GM12801 (cell line): ENCODE results near the gene GH1.

Experiments used
- TF ChIP-seq, protein P1 (sequence below): IDR thresholded peaks from one replicate; pipeline ENCODE4 v1.5.1; 2011; ENCODE audit warnings: control low read depth; ENCODE audit not compliant: insufficient read length; ENCODE audit errors: extremely low read depth

Gene GH1

DNA sequence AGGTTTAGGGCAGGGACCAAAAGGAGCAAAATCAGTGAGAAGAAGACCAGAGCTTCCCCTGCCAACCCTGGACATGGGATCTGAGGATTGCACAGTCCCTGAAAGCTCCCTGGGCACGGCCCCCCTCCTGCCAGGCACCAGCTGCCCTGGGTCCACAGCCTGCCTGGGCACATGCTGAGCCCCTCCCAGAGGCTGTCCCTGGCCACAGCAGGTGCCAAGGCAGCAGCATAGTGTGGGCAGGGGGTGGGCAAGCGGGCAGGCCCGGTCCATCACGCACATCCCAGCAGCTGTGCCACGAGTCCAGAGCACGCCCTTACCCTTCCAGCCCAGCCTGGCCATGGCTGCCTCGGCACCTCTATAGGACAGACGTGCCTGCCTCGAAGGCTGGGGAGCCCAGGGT, 41.4 kb upstream of the GH1 start:
- TF ChIP-seq, protein P1, sequence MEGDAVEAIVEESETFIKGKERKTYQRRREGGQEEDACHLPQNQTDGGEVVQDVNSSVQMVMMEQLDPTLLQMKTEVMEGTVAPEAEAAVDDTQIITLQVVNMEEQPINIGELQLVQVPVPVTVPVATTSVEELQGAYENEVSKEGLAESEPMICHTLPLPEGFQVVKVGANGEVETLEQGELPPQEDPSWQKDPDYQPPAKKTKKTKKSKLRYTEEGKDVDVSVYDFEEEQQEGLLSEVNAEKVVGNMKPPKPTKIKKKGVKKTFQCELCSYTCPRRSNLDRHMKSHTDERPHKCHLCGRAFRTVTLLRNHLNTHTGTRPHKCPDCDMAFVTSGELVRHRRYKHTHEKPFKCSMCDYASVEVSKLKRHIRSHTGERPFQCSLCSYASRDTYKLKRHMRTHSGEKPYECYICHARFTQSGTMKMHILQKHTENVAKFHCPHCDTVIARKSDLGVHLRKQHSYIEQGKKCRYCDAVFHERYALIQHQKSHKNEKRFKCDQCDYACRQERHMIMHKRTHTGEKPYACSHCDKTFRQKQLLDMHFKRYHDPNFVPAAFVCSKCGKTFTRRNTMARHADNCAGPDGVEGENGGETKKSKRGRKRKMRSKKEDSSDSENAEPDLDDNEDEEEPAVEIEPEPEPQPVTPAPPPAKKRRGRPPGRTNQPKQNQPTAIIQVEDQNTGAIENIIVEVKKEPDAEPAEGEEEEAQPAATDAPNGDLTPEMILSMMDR = no peak

DNA sequence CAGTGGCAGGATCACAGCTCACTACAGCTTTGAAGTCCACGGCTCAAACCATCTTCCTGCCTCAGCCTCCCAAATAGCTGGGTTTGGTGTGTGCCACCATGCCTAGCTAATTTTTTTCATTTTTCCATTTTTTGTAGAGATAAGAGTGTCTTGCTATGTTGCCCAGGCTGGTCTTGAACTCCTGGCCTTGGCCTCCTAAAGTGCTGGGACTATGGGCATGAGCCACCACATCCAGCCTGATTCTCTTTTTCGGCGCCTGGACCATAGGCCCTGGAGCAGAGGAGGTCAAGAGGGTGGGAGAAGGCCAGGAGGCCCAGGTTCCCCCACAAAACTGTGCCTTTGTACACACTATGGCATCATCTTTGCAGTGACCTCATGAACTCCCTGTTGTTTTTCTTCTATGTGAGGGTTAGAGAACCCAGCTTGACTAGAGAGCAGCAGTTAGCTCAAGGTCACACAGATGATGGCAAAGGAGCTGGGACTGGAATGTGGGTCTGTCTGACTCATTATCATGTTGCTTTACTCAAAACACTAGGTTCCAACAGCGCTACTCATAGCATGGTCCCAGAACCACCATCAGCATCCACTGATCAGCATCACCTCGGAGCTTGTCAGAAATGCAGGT, 37.8 kb upstream of the GH1 start:
- TF ChIP-seq, protein P1 = no peak

DNA sequence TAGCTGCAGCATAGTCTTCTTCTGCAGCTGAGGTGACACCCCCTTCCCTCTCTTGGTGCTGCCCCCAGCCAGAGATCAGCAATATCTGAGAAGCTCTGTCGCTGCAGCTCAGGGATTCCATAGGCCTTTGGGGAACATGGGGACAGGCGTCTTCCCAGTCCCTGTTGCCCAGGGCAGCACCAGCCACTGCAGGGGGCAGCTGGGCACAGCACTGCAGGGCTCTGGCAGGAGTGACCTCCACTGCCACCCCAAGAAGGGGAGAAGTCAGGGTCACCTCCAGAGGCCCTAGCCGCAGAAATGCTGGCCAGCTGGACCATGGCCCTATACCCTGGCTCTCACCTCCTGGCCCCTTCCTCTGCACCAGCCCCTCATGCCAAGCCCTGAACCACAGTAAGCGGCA, 37.2 kb upstream of the GH1 start:
- TF ChIP-seq, protein P1 = no peak

GRCh38 chr17:63955232-63955631, 36.6 kb upstream of the GH1 start:
- TF ChIP-seq, protein P1 = no peak

DNA sequence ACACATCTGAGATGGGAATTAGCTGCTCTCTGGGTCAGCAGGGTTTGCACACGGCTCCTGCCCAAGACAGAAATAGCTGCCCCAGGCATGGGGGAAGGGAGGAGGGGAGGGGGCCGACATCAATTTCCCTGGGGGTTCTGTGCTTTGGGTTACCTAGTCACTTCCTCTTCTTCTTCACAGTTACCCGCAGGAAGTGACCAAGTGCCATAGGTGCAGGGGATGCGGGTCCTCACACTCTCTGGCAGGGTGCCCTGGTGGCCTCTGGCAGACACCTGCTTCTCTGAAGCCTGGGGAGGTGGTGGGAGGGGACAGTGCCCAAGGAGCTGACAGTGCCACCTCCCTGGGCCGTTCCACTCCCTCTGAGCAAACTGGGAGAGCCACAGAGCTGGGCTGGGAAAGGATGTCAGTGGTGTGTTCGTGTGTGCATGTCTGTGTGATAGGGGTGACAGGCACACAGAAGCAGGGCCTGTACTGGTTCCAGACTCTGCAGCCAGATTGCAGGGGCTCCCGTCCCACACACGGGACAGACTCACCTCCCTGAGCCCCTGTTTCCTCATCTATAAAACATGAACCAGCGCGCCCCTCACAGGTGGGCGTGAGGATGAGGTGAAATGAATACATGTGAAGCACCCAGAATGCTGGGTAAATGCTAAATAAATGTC, 35.9 kb upstream of the GH1 start:
- TF ChIP-seq, protein P1 = no peak

DNA sequence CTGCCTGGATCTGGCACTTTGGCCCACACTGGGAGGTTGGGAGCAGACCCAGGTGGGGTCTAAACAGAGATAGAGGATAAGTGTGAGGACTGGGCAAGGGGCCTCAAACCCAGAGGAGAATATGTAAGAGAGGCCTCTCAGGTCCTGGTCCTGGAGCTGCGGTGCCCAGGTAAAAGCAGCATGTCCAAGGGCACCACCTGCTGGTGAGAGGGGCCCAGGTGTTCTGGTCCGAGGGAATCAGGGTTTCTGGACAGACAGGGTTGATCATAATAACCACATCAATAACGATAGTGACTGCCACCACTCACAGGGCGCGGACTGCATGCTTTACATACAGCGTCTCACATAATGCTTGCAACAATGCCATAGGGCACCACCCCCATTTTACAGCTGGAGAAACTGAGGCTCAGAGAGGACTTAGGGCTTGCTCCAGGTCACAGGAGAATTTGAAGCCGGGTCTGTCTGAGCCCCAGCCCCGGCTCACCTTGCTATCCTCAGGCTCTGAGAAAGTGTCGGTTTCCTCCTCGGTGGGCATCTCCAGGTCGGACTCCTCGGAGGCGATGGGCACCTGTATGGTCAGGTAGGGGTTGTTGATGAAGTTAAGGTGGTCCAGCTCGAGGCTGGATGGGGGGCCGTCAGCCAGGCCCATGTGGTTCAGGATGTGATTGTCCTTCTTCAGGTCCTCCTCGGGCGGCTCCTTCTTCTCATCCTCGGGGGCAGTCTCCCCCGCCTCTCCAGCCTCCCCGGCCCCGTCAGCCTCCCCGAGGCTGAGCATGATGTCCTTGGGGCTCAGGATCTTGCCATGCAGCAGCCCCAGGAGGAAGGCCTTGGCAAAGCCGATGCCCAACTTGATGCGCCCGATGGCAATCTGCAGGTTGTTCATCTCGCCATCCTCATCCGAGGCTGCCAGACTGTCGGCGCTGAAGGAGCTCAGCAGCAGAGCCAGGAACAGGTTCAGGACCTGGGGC, 32.6 kb upstream of the GH1 start:
- TF ChIP-seq, protein P1 = no peak

GRCh38 chr17:63949576-63950250, 31.1 kb upstream of the GH1 start:
- TF ChIP-seq, protein P1 = no peak
